CD4-positive, alpha-beta T cell (primary cell): Measurements from ENCODE around the gene STRBP. TPM values are rescaled to one million over a fixed set of nuclear protein-coding genes. Genes with fewer than 3 reads are reported as not detected.

Experiments used
- ATAC-seq: fragments of 200-7000 bp; cut with Tn5 transposase; one replicate; pipeline ENCODE4 v1.10.0; 2022; ENCODE audit warnings: mild to moderate bottlenecking; ENCODE audit not compliant: poor library complexity
- CTCF ChIA-PET: fragments of 350-600 bp; sonication (Branson Sonifier 250); formaldehyde crosslinking; loops from one replicate; lab custom pipeline; 2021; ENCODE audit warnings: antibody characterized with exemption, inconsistent platforms; lab: Charles Lee
- POLR2A ChIA-PET: fragments of 350-600 bp; sonication (Branson Sonifier 250); formaldehyde crosslinking; loops from one replicate; lab custom pipeline; 2021; ENCODE audit warnings: antibody characterized with exemption, inconsistent platforms; lab: Charles Lee
- DNase-seq, 14 experiments: peaks; one replicate each; pipeline ENCODE4 v3.0.0-alpha.2; 2013 to 2020; ENCODE audit warnings: mixed read lengths in 2 of 14
- H3K27ac ChIP-seq, 2 donors: one replicate each; pipeline versions ENCODE4 v1.5.1 to v1.7.0; 2013; ENCODE audit warnings: low read length in 2 of 2, low read depth in 1 of 2, mild to moderate bottlenecking in 1 of 2
- H3K27me3 ChIP-seq, 2 experiments: 1 replicate in 1 of 2; 2 replicates in 1 of 2; pipeline versions ENCODE4 v1.6.1 to v1.7.0; 2013; ENCODE audit warnings: low read length in 2 of 2, control low read depth in 1 of 2, mild to moderate bottlenecking in 1 of 2, moderate library complexity in 1 of 2; ENCODE audit not compliant: insufficient read depth in 2 of 2, control insufficient read depth in 1 of 2
- H3K36me3 ChIP-seq: one replicate; pipeline ENCODE4 v1.6.1; 2013; ENCODE audit warnings: low read length, control low read depth; ENCODE audit not compliant: insufficient read depth
- H3K4me1 ChIP-seq: one replicate; pipeline ENCODE4 v1.6.1; 2013; ENCODE audit warnings: low read length, control low read depth; ENCODE audit not compliant: insufficient read depth
- H3K4me3 ChIP-seq: one replicate; pipeline ENCODE4 v1.5.1; 2013; ENCODE audit warnings: mild to moderate bottlenecking, low read length, moderate library complexity
- H3K9me3 ChIP-seq, 2 experiments: 1 replicate in 1 of 2; 2 replicates in 1 of 2; pipeline versions ENCODE4 v1.6.1 to v1.7.0; 2013; ENCODE audit warnings: low read length in 2 of 2, mild to moderate bottlenecking in 2 of 2, control low read depth in 1 of 2, moderate library complexity in 1 of 2; ENCODE audit not compliant: control insufficient read depth in 1 of 2, insufficient read depth in 1 of 2
- H3K27ac Mint-ChIP-seq: one replicate; pipeline ENCODE4 v1.8.0; 2020; ENCODE audit warnings: mixed read lengths
- H3K27me3 Mint-ChIP-seq: one replicate; pipeline ENCODE4 v1.8.0; 2021; ENCODE audit warnings: mixed read lengths
- H3K36me3 Mint-ChIP-seq: one replicate; pipeline ENCODE4 v1.8.0; 2021; ENCODE audit warnings: low read depth, mixed read lengths
- H3K4me1 Mint-ChIP-seq: one replicate; pipeline ENCODE4 v1.8.0; 2021; ENCODE audit warnings: low read depth, mixed read lengths
- H3K4me3 Mint-ChIP-seq: one replicate; pipeline ENCODE4 v1.8.0; 2020; ENCODE audit warnings: mild to moderate bottlenecking, mixed read lengths
- H3K9me3 Mint-ChIP-seq: one replicate; pipeline ENCODE4 v1.8.0; 2020; ENCODE audit warnings: mixed read lengths
- intact Hi-C, 2 experiments: fragments of 100-400 bp; cut with DNase I in 1 of 2; cut with micrococcal nuclease in 1 of 2; formaldehyde crosslinking; loops; one replicate each; pipeline versions ENCODE4 v1.15.1 to v1.9.0; 2023 to 2025; cut with DNase I, micrococcal nuclease
- total RNA-seq, 174 experiments: library from RNA in 2 of 174; stranded (reverse) in 2 of 174; gene quantifications; one replicate each; pipeline ENCODE4 v1.2.3 and lab custom pipeline; 2021 to 2026
- TF ChIP-seq, protein P1 (sequence below): fragments of 200-600 bp; IDR thresholded peaks from one replicate; pipeline ENCODE4 v1.8.0; 2022; ENCODE audit warnings: antibody characterized with exemption, mild to moderate bottlenecking

Gene STRBP
- total RNA-seq, 2 experiments from 2014 or later: 10.9 to 12.0 TPM

DNA sequence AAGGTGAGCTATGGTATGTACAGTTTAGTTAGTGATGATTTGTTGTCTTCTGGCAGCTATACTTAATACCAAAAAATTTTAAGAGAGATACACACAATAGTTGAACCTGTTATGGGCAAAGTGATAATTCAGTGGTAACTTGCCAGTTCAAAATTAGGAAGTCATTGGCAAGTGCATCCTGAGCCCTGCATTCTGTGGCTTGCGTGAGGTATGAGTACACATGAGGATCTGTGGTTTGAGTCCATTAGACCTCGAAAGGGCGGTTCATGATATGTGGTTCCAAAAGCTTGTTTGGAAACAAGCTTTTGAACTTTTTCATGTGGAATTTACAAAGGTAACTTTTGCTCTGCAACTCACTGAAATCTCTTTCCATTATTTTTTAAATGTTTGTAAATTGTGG lies 187.9 kb downstream of the STRBP start:
- ATAC-seq: no peak
- Mint-ChIP-seq H3K4me3 (no peak overlapping the region), H3K27ac (no peak overlapping the region), H3K9me3 (no peaks in the 10 kb centered on the region), H3K36me3 (peaks cover 93% of the 10 kb centered on the region), H3K4me1 (no peaks in the 10 kb centered on the region), H3K27me3 (no peaks in the 10 kb centered on the region)
- no peak for DNase-seq
- TF ChIP-seq, protein P1, sequence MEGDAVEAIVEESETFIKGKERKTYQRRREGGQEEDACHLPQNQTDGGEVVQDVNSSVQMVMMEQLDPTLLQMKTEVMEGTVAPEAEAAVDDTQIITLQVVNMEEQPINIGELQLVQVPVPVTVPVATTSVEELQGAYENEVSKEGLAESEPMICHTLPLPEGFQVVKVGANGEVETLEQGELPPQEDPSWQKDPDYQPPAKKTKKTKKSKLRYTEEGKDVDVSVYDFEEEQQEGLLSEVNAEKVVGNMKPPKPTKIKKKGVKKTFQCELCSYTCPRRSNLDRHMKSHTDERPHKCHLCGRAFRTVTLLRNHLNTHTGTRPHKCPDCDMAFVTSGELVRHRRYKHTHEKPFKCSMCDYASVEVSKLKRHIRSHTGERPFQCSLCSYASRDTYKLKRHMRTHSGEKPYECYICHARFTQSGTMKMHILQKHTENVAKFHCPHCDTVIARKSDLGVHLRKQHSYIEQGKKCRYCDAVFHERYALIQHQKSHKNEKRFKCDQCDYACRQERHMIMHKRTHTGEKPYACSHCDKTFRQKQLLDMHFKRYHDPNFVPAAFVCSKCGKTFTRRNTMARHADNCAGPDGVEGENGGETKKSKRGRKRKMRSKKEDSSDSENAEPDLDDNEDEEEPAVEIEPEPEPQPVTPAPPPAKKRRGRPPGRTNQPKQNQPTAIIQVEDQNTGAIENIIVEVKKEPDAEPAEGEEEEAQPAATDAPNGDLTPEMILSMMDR: no peak
- Histone ChIP-seq H3K27ac (no peak overlapping the region), H3K4me1 (no peaks in the 10 kb centered on the region), H3K9me3 (no peaks in the 10 kb centered on the region), H3K4me3 (no peak overlapping the region), H3K36me3 (peaks cover 57% of the 10 kb centered on the region), H3K27me3 (no peaks in the 10 kb centered on the region)
- POLR2A ChIA-PET: interaction anchor here (1.2 kb wide), 1 partner anchor 12 kb away, joined by 3 read pairs; no protein-coding TSS in a partner anchor
- CTCF ChIA-PET: interaction anchor here (2.3 kb wide), 1 partner anchor 269 kb away, joined by 13 read pairs; no protein-coding TSS in a partner anchor
- intact Hi-C loops: loop anchor here (5.0 to 10.0 kb wide), 2 partner anchors 144 to 147 kb away; no protein-coding TSS in a partner anchor

DNA sequence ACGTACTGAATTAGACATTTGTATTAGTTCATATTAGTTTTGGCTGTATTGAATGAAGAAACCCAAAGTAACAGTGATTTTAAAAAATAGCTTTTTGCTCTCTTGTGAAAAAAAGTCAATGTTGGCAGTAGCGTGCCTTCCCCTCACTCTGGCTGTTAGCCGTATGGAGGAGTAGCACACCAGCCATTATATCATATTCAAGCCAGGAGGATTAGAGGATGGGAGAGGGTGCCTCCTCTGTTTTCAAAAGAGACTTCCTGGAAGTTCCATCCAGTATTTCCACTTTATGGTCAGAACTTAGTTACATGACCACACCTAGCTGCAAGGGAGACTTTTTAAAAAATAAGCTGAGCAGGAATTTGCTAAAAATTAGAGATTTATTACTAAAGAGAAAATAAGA lies 193.8 kb downstream of the STRBP start:
- H3K27me3 ChIP-seq: no peaks in the 10 kb centered on the region
- ChIA-PET POLR2A (no interaction called here), CTCF (no interaction called here)
- H3K9me3 ChIP-seq: no peaks in the 10 kb centered on the region
- DNase-seq (no peak), ATAC-seq (no peak)
- H3K4me3 ChIP-seq: no peak overlapping the region
- intact Hi-C loops: no loop called here
- Mint-ChIP-seq H3K27me3 (no peaks in the 10 kb centered on the region), H3K4me1 (peaks cover 5% of the 10 kb centered on the region), H3K4me3 (no peak overlapping the region), H3K9me3 (no peaks in the 10 kb centered on the region), H3K27ac (no peak overlapping the region), H3K36me3 (peaks cover 86% of the 10 kb centered on the region)
- H3K4me1 ChIP-seq: no peaks in the 10 kb centered on the region
- TF ChIP-seq, protein P1: no peak
- H3K27ac ChIP-seq: no peak overlapping the region
- H3K36me3 ChIP-seq: peaks cover 31% of the 10 kb centered on the region

DNA sequence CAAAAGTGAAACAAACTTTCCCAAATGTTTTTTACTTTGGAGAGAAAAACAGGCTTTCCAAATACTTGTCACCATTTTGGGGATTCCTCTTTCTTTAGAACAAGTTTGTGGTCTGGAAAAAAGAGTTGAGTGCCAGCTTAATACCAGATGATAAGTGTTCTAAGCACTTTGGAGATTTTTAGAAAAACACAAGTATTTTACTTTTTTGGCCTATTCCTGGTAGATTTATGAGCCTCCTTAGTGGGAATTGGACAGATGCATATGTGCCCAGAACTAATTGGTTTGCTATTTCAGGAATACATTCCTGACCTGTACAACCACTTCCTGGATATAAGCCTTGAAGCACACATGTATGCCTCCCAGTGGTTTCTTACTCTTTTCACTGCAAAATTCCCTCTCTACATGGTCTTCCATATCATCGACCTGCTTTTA lies 194.4 kb downstream of the STRBP start:
- H3K9me3 Mint-ChIP-seq: no peaks in the 10 kb centered on the region
- no peak overlapping the region for H3K27ac Mint-ChIP-seq
- POLR2A ChIA-PET: no interaction called here
- no peaks in the 10 kb centered on the region for H3K27me3 ChIP-seq
- intact Hi-C loops: no loop called here
- H3K36me3 Mint-ChIP-seq: peaks cover 85% of the 10 kb centered on the region
- TF ChIP-seq, protein P1: no peak
- no peaks in the 10 kb centered on the region for H3K27me3 Mint-ChIP-seq
- H3K9me3 ChIP-seq: no peaks in the 10 kb centered on the region
- no peak for ATAC-seq
- no peak overlapping the region for H3K4me3 Mint-ChIP-seq
- no peak for DNase-seq
- no peak overlapping the region for H3K27ac ChIP-seq
- peaks cover 5% of the 10 kb centered on the region for H3K4me1 Mint-ChIP-seq
- CTCF ChIA-PET: no interaction called here
- H3K4me3 ChIP-seq: no peak overlapping the region
- H3K4me1 ChIP-seq: no peaks in the 10 kb centered on the region
- H3K36me3 ChIP-seq: peaks cover 29% of the 10 kb centered on the region
